Measurements from ENCODE around the gene FBXW7.

- TF ChIP-seq POLR2A (IDR thresholded peaks at IDR 0.05) = no peak
- no peak for TF ChIP-seq CTCF (IDR thresholded peaks at IDR 0.05)
These were observed 80.6 kb downstream of the FBXW7 start for GRCh38 chr4:152455311-152455710.
